Astrocyte of the spinal cord (primary cell): ENCODE data around the gene FGF10.

ENCODE experiments used
- DNase-seq: peaks from one replicate; pipeline ENCODE4 v3.0.0; 2011; ENCODE audit warnings: low read depth, low spot score
- H3K4me3 ChIP-seq: 2 replicates; pipeline ENCODE4 v1.5.1; 2011; ENCODE audit warnings: low read depth, mild to moderate bottlenecking, low read length, moderate library complexity
- CTCF ChIP-seq: IDR thresholded peaks from 2 replicates; pipeline ENCODE4 v1.5.1; 2012; ENCODE audit warnings: low read depth, mild to moderate bottlenecking, low read length, inconsistent platforms
- in situ Hi-C: cut with HindIII; loops from 2 replicates; pipeline ENCODE4 v1.10.0; 2017; ENCODE audit warnings: low sequenced_read_pairs

The FGF10 gene

GRCh38 chr5:44364097-44364496 is 25.1 kb downstream of the FGF10 start:
- H3K4me3 ChIP-seq, result no peak overlapping the region
- no peak for DNase-seq
- in situ Hi-C loops, result no loop called here
- no peak for TF ChIP-seq CTCF

GRCh38 chr5:44361342-44362001 is 27.7 kb downstream of the FGF10 start:
- DNase-seq, result no peak
- in situ Hi-C loops, result no loop called here
- H3K4me3 ChIP-seq, result no peak overlapping the region
- no peak for TF ChIP-seq CTCF

- TF ChIP-seq CTCF, result no peak
- in situ Hi-C loops, result no loop called here
- no peak overlapping the region for H3K4me3 ChIP-seq
- no peak for DNase-seq
These were observed 28.3 kb downstream of the FGF10 start for GRCh38 chr5:44360919-44361318.

GRCh38 chr5:44358421-44358820 is 30.8 kb downstream of the FGF10 start:
- no peak for DNase-seq
- in situ Hi-C loops, result no loop called here
- H3K4me3 ChIP-seq, result no peak overlapping the region
- no peak for TF ChIP-seq CTCF

GRCh38 chr5:44356231-44356630 is 33.0 kb downstream of the FGF10 start:
- TF ChIP-seq CTCF, result no peak
- no peak overlapping the region for H3K4me3 ChIP-seq
- in situ Hi-C loops, result no loop called here
- no peak for DNase-seq

- DNase-seq, result no peak
- in situ Hi-C loops, result no loop called here
- H3K4me3 ChIP-seq, result no peak overlapping the region
- TF ChIP-seq CTCF, result no peak
These were observed 43.3 kb downstream of the FGF10 start for GRCh38 chr5:44345871-44346270.

GRCh38 chr5:44336708-44337107 is 52.5 kb downstream of the FGF10 start:
- H3K4me3 ChIP-seq, result no peak overlapping the region
- in situ Hi-C loops, result no loop called here
- no peak for DNase-seq
- TF ChIP-seq CTCF, result no peak
